Measurements from ENCODE around the gene GATD1.
A peak's percentile ranks its signal among the peaks of the same experiment; 100 is the strongest.

The GATD1 gene

GRCh38 chr11:801097-801780, 24.0 kb upstream of the GATD1 start:
- Histone ChIP-seq H3K36me3 (ENCODE audit: control insufficient read depth in 1 of 2, insufficient read depth in 2 of 2, low read length in 2 of 2) (peaks cover 42 to 45% of the 10 kb centered on the region in 2 experiments), H3K9me3 (ENCODE audit: insufficient read depth, low read depth, low read length) (peaks cover 5% of the 10 kb centered on the region), H4K8ac (ENCODE audit: low read depth, low read length) (no peak overlapping the region), H3K79me1 (ENCODE audit: low read length) (peaks cover 21% of the 10 kb centered on the region), H4K12ac (ENCODE audit: low read depth, low read length) (no peak overlapping the region), H3K79me2 (ENCODE audit: control insufficient read depth, insufficient read depth, low read length, poor library complexity) (peaks cover 12% of the 10 kb centered on the region), H3K27me3 (ENCODE audit: insufficient read depth, low read length) (no peaks in the 10 kb centered on the region), H3K4me1 (ENCODE audit: control insufficient read depth in 1 of 2, insufficient read depth in 2 of 2, low read length in 2 of 2) (peaks cover 24 to 27% of the 10 kb centered on the region in 2 experiments), H3K18ac (ENCODE audit: low read length) (no peak overlapping the region), H3K4me2 (ENCODE audit: low read length) (no peak overlapping the region), H3K4ac (ENCODE audit: low read depth, low read length) (no peak overlapping the region), H3K4me3 (ENCODE audit: low read depth, low read length) (no peak overlapping the region), H2AK5ac (ENCODE audit: low read length) (no peak overlapping the region), H2AFZ (ENCODE audit: insufficient read depth, low read length, poor library complexity) (no peak overlapping the region), H3K9ac (ENCODE audit: low read length) (no peak overlapping the region), H3K27ac (ENCODE audit: low read depth, low read length) (no peak overlapping the region), H3K14ac (ENCODE audit: low read length) (no peak overlapping the region), H2BK12ac (ENCODE audit: low read length) (no peak overlapping the region), H2BK120ac (ENCODE audit: insufficient read depth, low read length, poor library complexity) (no peak overlapping the region), H3K23ac (ENCODE audit: low read length) (no peak overlapping the region), H2BK5ac (ENCODE audit: low read depth, low read length, poor library complexity) (no peak overlapping the region), H4K91ac (ENCODE audit: low read depth, low read length) (no peak overlapping the region)
- DNase-seq = no peak
- no CpG with 5 or more reads among the region's 20 CpGs for WGBS (ENCODE audit: extremely low coverage, insufficient coverage, insufficient read length)

GRCh38 chr11:800473-800872, 23.2 kb upstream of the GATD1 start:
- no peak overlapping the region for H2AFZ ChIP-seq (ENCODE audit: insufficient read depth, low read length, poor library complexity)
- H2BK5ac ChIP-seq (ENCODE audit: low read depth, low read length, poor library complexity) = no peak overlapping the region
- H3K36me3 ChIP-seq (ENCODE audit: control insufficient read depth in 1 of 2, insufficient read depth in 2 of 2, low read length in 2 of 2) = peaks cover 42 to 45% of the 10 kb centered on the region in 2 experiments
- no peak overlapping the region for H4K8ac ChIP-seq (ENCODE audit: low read depth, low read length)
- no peak overlapping the region for H3K4me3 ChIP-seq (ENCODE audit: low read depth, low read length)
- no peak overlapping the region for H3K9ac ChIP-seq (ENCODE audit: low read length)
- no peak overlapping the region for H3K14ac ChIP-seq (ENCODE audit: low read length)
- no peak overlapping the region for H3K4me2 ChIP-seq (ENCODE audit: low read length)
- no peak overlapping the region for H3K27ac ChIP-seq (ENCODE audit: low read depth, low read length)
- H3K27me3 ChIP-seq (ENCODE audit: insufficient read depth, low read length) = no peaks in the 10 kb centered on the region
- no peak overlapping the region for H4K91ac ChIP-seq (ENCODE audit: low read depth, low read length)
- WGBS (ENCODE audit: extremely low coverage, insufficient coverage, insufficient read length) = no CpG with 5 or more reads among the region's 30 CpGs
- peaks cover 11% of the 10 kb centered on the region for H3K79me2 ChIP-seq (ENCODE audit: control insufficient read depth, insufficient read depth, low read length, poor library complexity)
- H3K23ac ChIP-seq (ENCODE audit: low read length) = no peak overlapping the region
- peaks cover 27 to 31% of the 10 kb centered on the region in 2 experiments for H3K4me1 ChIP-seq (ENCODE audit: control insufficient read depth in 1 of 2, insufficient read depth in 2 of 2, low read length in 2 of 2)
- H2AK5ac ChIP-seq (ENCODE audit: low read length) = no peak overlapping the region
- DNase-seq = no peak
- no peak overlapping the region for H2BK120ac ChIP-seq (ENCODE audit: insufficient read depth, low read length, poor library complexity)
- H3K9me3 ChIP-seq (ENCODE audit: insufficient read depth, low read depth, low read length) = peaks cover 5% of the 10 kb centered on the region
- no peak overlapping the region for H3K18ac ChIP-seq (ENCODE audit: low read length)
- no peak overlapping the region for H2BK12ac ChIP-seq (ENCODE audit: low read length)
- H3K4ac ChIP-seq (ENCODE audit: low read depth, low read length) = no peak overlapping the region
- peaks cover 19% of the 10 kb centered on the region for H3K79me1 ChIP-seq (ENCODE audit: low read length)
- no peak overlapping the region for H4K12ac ChIP-seq (ENCODE audit: low read depth, low read length)

GRCh38 chr11:799641-800316, 22.5 kb upstream of the GATD1 start:
- Histone ChIP-seq H3K4me1 (ENCODE audit: control insufficient read depth in 1 of 2, insufficient read depth in 2 of 2, low read length in 2 of 2) (peaks cover 26 to 31% of the 10 kb centered on the region in 2 experiments), H3K79me1 (ENCODE audit: low read length) (peaks cover 15% of the 10 kb centered on the region), H2BK12ac (ENCODE audit: low read length) (no peak overlapping the region), H4K8ac (ENCODE audit: low read depth, low read length) (no peak overlapping the region), H2AFZ (ENCODE audit: insufficient read depth, low read length, poor library complexity) (no peak overlapping the region), H3K4me2 (ENCODE audit: low read length) (no peak overlapping the region), H2BK120ac (ENCODE audit: insufficient read depth, low read length, poor library complexity) (no peak overlapping the region), H3K27me3 (ENCODE audit: insufficient read depth, low read length) (no peaks in the 10 kb centered on the region), H3K27ac (ENCODE audit: low read depth, low read length) (no peak overlapping the region), H3K14ac (ENCODE audit: low read length) (no peak overlapping the region), H2BK5ac (ENCODE audit: low read depth, low read length, poor library complexity) (no peak overlapping the region), H3K4me3 (ENCODE audit: low read depth, low read length) (no peak overlapping the region), H3K36me3 (ENCODE audit: control insufficient read depth in 1 of 2, insufficient read depth in 2 of 2, low read length in 2 of 2) (peaks cover 43 to 46% of the 10 kb centered on the region in 2 experiments), H3K18ac (ENCODE audit: low read length) (no peak overlapping the region), H3K4ac (ENCODE audit: low read depth, low read length) (no peak overlapping the region), H3K23ac (ENCODE audit: low read length) (no peak overlapping the region), H3K9ac (ENCODE audit: low read length) (no peak overlapping the region), H3K79me2 (ENCODE audit: control insufficient read depth, insufficient read depth, low read length, poor library complexity) (peaks cover 8% of the 10 kb centered on the region), H4K12ac (ENCODE audit: low read depth, low read length) (no peak overlapping the region), H3K9me3 (ENCODE audit: insufficient read depth, low read depth, low read length) (peaks cover 5% of the 10 kb centered on the region), H4K91ac (ENCODE audit: low read depth, low read length) (no peak overlapping the region), H2AK5ac (ENCODE audit: low read length) (no peak overlapping the region)
- no CpG with 5 or more reads among the region's 32 CpGs for WGBS (ENCODE audit: extremely low coverage, insufficient coverage, insufficient read length)
- no peak for DNase-seq

- H4K12ac ChIP-seq (ENCODE audit: low read depth, low read length) = peak within 1 kb of the TSS; percentile 65
- WGBS (ENCODE audit: extremely low coverage, insufficient coverage, insufficient read length) = no CpG with 5 or more reads among the region's 69 CpGs
Measured at GRCh38 chr11:798093-798713, 20.9 kb upstream of the GATD1 start, which contains the start of gene SLC25A22. SLC25A22 (minus strand) TSS chr11:798281; CDS start chr11:795006, 3,275 bp downstream.

More at GRCh38 chr11:798093-798713, 20.9 kb upstream of the GATD1 start, which contains the start of gene SLC25A22:
- peak within 1 kb of the TSS; percentile 90 for H4K91ac ChIP-seq (ENCODE audit: low read depth, low read length)
- H3K27me3 ChIP-seq (ENCODE audit: insufficient read depth, low read length) = no peaks in the 10 kb centered on the region
- peak within 1 kb of the TSS; percentile 85 for H3K14ac ChIP-seq (ENCODE audit: low read length)
- H2BK120ac ChIP-seq (ENCODE audit: insufficient read depth, low read length, poor library complexity) = peak within 1 kb of the TSS; percentile 20
- H4K8ac ChIP-seq (ENCODE audit: low read depth, low read length) = peak within 1 kb of the TSS; percentile 91
- peak within 1 kb of the TSS; percentile 80 for H2AFZ ChIP-seq (ENCODE audit: insufficient read depth, low read length, poor library complexity)
- peaks cover 5% of the 10 kb centered on the region for H3K9me3 ChIP-seq (ENCODE audit: insufficient read depth, low read depth, low read length)
- peaks cover 14 to 17% of the 10 kb centered on the region in 2 experiments for H3K4me1 ChIP-seq (ENCODE audit: control insufficient read depth in 1 of 2, insufficient read depth in 2 of 2, low read length in 2 of 2)
- peak within 1 kb of the TSS; percentile 51 for H2BK5ac ChIP-seq (ENCODE audit: low read depth, low read length, poor library complexity)
- H3K4me2 ChIP-seq (ENCODE audit: low read length) = peak within 1 kb of the TSS; percentile 92
- H2BK12ac ChIP-seq (ENCODE audit: low read length) = no peak within 1 kb of the TSS
- H3K4ac ChIP-seq (ENCODE audit: low read depth, low read length) = peak within 1 kb of the TSS; percentile 63
- peak within 1 kb of the TSS; percentile 94 for H3K18ac ChIP-seq (ENCODE audit: low read length)
- peaks cover 6% of the 10 kb centered on the region for H3K79me2 ChIP-seq (ENCODE audit: control insufficient read depth, insufficient read depth, low read length, poor library complexity)
- H3K23ac ChIP-seq (ENCODE audit: low read length) = no peak within 1 kb of the TSS
- H2AK5ac ChIP-seq (ENCODE audit: low read length) = peak within 1 kb of the TSS; percentile 40
- H3K27ac ChIP-seq (ENCODE audit: low read depth, low read length) = peak within 1 kb of the TSS; percentile 50
- H3K9ac ChIP-seq (ENCODE audit: low read length) = peak within 1 kb of the TSS; percentile 83
- peak within 1 kb of the TSS; percentile 88 for H3K4me3 ChIP-seq (ENCODE audit: low read depth, low read length)
- peak; percentile 70 to 89 for DNase-seq
- H3K79me1 ChIP-seq (ENCODE audit: low read length) = peaks cover 6% of the 10 kb centered on the region
- peaks cover 57 to 60% of the 10 kb centered on the region in 2 experiments for H3K36me3 ChIP-seq (ENCODE audit: control insufficient read depth in 1 of 2, insufficient read depth in 2 of 2, low read length in 2 of 2)
